GM19455 (cell line): Measurements from ENCODE around the gene CAMK1.
A peak's percentile ranks its signal among the peaks of the same experiment; 100 is the strongest.

Experiments used
- ATAC-seq: cut with Tn5 transposase; IDR thresholded peaks from one replicate; pipeline ENCODE4 v1.9.1; 2021; ENCODE audit not compliant: unreplicated experiment

Gene CAMK1

DNA sequence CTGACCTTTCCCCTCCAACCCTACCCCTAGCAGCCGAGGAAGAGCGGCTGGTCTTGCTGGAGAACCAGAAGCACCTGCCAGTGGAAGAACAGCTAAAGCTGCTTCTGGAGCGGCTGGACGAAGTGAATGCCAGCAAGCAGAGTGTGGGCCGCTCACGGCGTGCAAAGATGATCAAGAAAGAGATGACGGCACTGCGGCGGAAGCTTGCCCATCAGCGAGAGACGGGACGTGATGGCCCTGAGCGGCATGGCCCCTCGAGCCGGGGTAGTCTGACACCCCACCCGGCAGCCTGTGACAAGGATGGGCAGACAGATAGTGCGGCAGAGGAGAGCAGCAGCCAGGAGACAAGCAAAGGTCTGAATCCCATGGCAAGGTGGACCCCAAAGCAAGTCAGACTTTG, 26.2 kb downstream of the CAMK1 start:
- ATAC-seq = no peak

DNA sequence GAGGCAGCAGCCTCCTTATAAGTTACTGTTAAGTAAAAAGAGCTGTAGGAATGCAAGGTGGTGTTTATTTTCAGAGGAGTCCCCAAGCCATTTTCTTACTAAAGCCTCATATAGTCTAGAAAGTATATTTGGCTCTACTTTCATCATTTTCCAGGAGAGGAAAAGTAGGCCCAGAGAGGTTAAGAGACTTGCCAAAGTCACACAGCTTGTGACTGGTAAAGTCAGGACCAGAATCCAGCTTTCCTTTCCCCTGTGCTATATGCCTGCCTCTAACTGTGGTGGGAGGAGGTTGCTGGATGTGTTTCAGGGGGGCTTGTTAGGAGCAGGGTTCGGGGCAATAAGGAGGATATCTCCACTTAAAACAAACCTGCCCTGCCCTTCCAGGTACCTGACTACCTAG, 27.2 kb downstream of the CAMK1 start:
- ATAC-seq = no peak

DNA sequence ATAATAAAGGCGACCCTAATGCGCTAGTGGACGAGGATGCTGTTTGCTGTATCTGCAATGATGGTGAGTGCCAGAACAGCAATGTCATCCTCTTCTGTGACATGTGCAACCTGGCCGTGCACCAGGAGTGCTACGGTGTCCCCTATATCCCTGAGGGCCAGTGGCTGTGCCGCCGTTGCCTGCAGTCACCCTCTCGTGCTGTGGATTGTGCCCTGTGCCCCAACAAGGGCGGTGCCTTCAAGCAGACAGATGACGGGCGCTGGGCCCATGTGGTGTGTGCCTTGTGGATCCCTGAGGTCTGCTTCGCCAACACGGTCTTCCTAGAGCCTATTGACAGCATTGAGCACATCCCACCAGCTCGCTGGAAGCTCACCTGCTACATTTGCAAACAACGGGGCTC, 30.6 kb downstream of the CAMK1 start:
- ATAC-seq = no peak

DNA sequence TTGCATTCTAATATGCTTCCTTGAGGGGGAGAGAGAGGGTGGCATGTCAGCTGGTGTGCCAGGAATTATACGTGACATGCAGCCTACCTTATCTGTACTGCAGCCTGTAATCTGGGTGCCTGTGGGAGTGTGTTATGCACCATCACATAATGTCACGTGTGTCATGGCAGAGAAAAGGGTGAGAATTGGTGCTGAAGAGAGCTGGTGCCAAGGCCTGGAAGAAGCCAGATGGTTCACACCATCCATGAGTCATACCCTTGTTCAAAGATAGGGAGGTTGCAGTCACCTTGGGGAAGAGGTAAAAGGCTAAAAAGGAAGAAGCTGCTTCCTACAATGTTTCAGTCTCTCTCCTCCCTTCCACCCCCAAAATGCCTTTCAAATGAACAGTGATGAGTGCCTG, 32.9 kb downstream of the CAMK1 start:
- no peak for ATAC-seq

DNA sequence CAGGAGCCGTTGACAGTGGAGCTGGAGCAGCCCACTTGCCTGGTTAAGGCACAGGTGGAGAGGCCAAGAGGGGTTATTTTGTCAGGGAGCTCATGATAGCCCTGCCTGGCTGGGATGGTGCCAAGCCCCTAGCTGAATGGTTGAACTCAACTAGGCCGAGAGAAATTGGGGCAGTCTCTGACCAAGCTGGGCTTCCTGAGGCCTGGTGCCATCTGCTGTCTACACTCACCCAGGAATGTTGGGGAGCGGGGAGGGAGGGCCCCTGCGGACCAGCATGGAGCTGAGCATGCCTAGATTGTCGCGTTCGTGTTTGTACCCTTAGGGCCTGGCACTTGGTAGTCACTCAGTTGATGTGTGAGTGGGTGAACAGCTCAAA, 37.0 kb downstream of the CAMK1 start:
- ATAC-seq = no peak

DNA sequence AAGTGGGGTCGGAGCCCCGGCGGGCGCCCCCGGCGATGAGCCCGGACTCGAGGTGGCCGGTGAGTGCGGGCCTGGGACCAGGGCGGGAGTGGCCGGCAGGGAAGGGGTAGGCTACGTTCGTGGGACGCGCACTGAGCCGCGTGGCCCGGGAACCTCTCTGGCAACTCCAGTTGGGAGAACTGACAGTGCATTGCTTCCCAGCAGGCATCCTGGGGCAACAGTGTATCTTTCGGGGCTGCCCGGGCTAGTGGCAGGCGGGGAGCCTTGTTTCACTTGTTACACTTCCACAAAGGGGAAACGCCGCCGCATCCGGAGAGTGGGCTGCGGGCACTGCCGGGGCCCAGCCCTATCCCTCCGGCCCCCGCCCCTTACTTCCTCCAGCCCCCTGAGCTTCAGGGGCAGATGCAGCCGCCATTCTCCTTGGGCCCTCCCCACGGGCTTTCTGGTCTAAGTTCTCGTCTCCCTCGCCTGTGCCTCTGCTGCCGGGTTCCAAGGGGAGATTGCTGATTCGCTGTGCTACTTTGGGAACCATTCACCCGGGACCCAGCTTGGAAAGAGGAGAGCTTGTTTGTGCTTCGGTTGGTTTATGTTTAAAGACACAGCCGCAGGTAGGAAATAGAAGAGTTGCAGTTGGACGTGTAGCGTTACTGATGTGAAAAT, 37.5 kb downstream of the CAMK1 start:
- ATAC-seq = peak; percentile 22

DNA sequence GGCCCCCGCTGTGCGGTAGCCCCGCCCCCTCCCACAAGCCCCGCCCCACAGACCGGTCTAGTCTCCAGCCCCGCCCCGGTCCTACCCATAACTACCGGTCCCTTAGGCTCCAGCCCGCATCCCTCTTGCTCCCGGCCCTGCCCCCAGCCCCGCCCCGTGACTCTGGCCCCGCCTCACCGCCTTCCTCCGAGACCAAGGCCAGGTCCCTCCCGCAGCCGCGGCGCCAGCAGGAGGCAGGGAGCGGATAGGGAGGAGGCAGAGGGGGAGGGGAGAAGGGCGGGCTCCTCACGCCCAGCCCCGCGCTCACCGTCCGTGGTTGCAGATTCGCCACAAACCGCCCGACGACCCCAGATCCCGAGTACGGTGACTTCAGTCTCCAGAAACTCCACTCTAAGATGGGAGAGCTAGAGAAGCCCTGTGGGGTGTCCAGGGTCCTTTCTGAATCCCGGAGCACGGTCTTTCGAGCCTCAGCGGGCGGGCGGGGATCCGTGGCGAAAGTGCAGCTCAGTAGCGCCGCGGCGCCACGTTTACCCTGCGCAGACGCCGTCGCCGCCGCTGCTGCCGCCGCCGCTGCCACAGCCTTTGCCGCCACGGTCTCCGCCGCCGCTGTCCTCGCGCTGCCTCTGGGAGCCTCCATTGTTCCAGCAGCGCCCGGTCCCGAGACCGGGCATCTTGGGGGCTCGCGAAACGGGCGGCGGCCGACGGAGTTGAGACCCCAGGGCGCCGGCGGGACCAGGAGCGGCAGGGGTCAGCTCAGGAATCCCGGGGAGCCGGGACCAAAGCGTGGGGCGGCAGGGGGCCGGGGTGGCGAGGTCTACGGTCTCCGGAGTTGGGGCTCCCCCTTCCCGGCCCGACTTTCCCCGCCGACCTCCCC, 38.3 kb downstream of the CAMK1 start, which contains the start of gene BRPF1:
Gene BRPF1 (plus strand): TSS at position 530 of the 874 bp plus-strand sequence. CDS start 2,406 bp downstream, outside the sequence.
- ATAC-seq = peak; percentile 91

DNA sequence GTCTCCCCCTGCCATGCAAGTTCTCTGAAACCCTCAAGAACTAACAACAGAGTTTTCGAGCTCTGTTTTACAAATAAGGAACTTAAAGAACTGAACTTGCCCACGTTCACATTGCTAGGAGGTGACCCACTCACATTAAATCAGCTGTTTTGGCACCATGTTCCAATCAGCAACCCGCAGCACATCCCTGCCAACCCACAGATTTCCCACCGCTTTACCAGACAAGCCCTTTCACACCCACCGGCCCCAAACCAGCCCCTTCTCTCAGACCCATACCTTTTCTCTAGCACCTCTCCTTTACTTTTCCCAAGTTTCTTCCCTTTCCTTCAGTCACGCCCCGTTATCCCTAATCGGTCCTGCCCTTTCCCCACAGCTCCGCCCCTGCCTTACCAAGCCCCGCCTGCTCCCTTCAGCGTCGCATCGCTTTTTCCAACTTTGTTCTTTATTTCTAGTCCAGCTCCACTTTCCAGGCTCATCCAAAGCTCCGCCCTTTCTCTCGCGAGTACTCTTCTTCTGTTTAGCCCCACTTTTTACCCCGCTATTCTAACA, 39.0 kb downstream of the CAMK1 start:
- ATAC-seq = peak; percentile 44

DNA sequence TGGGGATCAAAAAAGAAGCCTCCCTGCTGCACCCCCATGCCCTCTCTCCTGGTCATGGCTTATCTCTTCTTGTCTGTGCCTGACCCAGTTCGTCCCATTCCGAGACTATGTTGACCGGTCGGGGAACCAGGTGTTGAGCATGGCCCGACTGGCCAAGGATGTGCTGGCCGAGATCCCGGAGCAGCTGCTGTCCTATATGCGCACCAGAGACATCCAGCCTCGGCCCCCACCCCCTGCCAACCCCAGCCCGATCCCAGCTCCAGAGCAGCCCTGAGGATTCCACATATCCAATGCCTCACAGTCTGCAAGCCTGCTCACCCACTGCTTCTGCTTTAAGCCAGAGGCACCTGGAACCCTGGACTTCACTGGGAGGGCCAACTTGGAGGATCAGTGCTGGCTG, 40.3 kb downstream of the CAMK1 start:
- no peak for ATAC-seq

DNA sequence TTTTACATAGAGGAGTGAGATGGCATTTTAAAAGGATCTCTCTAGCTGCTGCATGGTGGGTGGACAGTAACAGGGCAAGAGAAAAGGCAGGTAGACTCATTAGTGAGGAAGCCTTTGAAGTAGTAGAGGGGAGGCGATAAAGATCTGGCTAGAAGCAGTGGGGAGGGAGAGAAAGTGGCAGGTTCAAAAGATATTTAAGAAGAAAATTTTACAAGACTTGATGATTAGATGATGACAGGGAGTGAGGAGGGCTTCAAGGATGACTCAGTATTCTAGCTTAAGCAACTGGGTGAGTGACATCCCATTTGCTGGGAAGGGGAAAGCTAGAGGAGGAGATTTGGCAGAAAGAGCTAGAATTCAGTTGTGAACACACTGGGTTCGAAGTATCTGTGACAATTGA, 42.0 kb downstream of the CAMK1 start:
- no peak for ATAC-seq

DNA sequence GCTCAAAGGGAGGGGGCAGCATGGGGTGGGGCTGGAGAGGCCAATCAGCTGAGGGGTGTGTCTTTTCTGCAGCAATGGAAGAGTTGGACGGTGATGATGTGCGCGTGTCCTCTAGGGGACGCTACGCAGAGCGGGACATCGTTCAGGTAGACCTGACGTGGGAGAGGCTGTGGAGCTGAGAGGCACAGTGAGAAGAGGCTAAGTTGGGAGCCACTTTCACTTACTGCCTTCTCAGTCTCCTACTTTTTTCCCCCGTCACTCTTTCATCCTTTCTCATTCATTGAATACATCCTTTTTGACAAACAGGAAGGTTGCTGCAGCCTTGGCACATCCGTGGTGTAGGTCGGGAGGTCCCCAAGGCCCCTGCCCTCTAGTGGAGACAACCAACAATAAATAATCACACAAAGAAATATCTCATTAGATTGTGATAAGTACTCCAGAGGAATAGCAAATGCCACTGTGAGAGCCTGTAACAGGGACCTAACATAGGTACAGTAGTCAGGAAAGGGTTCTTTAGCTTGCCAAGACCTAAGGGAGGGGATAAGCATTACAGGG, 42.6 kb downstream of the CAMK1 start:
- ATAC-seq = no peak

DNA sequence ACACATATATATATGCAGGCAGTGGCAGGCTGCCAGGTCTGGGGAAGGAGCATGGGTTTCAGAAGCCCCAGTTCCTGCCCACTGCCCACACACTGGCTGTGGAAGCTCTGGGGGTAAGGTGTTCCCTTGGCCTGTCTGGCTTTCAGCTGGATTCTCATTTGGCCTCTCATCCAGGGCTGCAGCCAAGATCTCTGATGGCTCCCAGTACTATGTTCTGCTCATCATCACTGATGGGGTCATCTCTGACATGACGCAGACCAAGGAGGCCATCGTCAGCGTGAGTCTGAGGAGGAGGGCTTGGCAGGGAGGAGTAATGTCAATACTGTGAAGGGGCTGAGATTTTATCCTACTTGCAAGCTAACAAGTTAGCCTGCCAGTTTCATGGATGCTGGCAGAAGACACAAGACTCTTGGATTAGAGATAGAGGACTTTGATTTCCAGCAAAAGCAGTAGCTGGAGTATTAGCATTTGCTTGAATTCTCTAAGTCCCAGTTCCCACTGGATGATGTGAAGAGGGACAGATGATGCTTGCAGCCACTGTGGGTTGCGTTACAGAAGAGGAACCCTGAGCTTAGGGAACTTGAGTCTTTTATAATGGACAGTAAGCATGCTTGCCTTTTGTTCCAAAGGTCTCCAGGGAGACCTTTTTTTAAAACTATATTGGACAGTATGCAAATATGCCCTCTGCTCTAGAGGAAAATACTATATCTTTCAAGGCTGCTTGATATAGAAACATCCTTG, 43.8 kb downstream of the CAMK1 start:
- no peak for ATAC-seq

DNA sequence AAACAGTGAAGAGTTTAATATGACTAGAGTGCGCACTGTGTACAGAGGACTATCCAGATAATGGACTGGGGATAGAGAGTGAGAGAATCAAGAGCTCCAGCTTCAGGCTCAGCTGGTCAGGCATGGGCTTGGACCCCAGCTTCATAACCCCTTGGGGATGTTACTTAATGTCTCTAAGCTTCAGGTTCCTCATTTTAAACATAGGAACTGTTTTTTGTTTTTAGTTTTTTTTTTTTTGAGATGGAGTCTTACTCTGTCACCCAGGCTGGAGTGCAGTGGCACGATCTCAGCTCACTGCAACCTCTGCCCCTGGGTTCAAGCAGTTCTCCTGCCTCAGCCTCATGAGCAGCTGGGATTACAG, 48.1 kb downstream of the CAMK1 start:
- no peak for ATAC-seq

DNA sequence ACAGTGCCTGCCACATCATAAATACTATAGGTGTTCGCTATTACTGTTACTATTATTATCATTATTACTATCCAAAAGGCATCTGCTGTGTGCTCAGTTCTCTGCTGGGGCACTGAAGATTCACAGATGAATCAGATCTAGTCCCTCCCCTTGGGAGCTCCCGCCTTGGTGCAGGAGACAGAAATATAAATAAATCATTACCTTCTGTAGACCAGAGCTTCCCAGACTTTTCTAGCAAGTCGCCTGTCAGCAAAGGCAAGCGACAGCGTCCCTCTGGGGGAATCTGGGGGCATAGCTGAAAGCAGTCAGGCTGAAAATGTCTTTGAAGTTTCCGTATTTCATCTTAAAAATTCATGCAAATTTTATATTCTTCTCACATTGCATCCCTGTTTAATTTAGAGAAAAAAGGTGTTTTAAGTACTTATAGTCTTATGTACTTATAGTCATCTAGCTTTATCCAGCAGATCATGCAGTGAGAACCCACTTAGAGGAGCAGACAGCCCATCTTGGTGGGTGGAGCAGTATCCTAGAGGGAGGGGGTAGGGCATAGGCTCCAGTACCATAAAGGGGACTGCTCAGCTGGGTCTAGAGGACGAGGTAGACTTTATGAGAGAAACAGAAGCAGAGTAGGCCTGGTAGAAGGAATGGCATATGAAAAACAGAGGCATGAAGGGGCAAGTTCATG, 48.6 kb downstream of the CAMK1 start:
- ATAC-seq = no peak

DNA sequence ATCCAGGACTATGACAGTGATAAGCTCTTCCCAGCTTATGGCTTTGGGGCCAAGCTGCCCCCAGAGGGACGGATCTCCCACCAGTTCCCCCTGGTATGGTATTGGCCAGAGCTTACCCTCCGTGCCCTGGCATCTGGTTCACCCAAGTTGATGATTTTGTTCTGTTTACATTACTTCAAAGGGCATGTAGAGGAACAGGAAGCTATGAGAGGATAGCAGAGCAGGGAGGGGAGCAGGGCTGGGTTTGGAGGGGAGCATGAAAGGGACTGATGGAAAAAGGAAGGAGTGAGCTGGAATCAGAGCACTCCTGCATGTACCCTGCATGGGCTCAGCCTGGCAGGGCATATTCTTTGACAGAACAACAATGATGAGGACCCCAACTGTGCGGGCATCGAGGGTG, 51.6 kb downstream of the CAMK1 start:
- ATAC-seq = no peak

DNA sequence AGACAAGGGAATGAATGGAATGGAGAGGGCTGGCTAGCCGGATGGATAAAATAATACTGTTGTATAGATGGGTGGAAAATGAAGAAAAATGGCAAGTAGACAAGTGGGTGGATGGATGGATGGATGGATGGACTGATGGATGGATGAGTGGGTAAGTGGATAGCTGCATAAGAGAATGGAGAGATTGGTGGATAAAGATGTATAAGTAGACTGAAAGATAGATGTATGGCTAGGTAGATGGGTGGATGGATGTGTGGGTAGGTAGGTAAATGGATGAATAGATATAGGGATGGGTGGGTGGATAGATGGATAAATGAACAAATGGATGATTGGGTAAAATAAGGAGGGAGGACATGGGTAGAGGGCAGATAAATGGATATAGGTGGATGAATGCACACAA, 52.2 kb downstream of the CAMK1 start:
- no peak for ATAC-seq

DNA sequence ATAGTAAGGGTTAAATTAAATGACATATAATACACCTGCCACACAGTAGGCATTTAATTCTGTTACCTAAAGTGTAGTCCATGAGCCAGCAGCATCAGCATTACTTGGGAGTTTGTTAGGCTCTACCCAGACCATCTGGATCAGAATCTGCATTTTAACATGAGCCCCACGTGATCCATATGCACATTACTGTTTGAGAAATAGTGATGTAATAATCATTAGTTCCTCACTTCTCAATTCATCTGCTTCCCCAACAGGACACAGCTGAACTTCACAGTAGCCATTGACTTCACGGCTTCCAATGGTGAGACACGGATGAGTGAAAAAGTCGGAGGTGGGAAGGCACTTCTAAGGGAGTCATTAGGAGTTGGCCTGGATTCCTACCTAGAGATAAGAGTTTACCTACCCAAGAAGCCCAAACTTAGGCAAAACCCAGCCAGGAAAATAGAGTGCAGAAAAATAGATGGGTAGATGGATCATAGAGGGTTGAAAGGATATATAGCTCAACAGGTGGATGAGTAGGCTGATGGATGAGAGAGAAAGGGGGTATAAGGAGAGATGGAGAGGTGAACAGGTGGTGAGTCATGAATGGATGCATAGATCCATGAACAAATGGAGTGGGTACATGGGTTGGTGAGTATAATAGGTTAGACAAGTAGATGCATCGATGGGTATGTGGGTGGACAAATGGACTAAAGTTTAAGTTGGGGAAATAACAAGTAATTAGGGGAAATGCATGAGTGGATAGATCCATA, 52.8 kb downstream of the CAMK1 start:
- no peak for ATAC-seq

DNA sequence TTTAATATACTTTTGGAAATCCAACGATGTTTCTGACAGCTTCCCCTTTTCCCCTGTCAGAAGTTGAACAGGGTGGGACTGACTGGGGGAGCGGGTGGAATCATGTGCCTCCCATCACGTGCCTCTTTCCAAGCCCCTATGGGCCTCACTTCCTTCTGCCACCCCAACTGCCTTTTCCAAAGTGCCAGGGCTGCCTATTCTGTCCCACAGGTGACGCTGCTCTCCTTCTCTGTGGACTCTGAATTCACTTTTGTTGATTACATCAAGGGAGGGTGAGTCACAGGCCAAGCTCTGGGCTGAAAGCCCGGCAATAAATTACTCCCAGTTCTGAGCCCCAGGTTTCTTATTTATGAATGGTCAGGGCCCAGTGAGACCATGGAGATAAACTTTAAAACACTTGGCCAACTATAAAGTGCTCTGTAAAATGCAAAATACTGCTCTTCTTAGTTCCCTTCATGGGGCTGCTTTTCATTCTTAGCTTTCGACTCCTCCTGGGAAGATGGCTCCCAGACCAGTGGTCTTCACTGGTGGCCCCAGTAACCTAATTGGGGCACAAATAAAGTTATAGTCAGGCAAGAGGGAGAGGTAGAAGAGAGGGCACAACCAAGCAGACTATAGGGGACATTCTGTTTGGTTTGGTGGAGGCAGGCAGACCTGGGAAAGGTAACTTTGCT, 53.8 kb downstream of the CAMK1 start:
- no peak for ATAC-seq

DNA sequence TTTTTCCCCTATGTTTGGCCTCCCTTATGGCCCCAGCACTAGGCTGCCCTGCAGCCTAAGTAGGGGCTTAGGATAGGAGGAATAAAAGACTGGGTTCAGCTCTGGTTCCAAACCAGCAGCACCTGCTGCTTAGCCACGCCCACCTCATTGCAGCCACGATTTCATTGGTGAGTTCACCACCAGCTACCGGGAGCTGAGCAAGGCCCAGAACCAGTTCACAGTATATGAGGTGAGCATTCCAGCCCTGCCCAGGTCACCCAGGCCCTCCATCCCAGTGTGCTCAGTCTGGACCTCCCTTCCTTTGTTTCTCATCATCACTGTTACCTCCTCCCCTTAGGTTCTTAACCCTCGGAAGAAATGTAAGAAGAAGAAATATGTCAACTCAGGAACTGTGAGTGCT, 54.6 kb downstream of the CAMK1 start:
- ATAC-seq = no peak
